Cortex of kidney (tissue), 1 donor: ENCODE results near the gene SND1.

Experiments used
- DNase-seq: peaks from one replicate; lab custom pipeline; 2025; lab: John Stamatoyannopoulos, UW

SND1 gene

DNA sequence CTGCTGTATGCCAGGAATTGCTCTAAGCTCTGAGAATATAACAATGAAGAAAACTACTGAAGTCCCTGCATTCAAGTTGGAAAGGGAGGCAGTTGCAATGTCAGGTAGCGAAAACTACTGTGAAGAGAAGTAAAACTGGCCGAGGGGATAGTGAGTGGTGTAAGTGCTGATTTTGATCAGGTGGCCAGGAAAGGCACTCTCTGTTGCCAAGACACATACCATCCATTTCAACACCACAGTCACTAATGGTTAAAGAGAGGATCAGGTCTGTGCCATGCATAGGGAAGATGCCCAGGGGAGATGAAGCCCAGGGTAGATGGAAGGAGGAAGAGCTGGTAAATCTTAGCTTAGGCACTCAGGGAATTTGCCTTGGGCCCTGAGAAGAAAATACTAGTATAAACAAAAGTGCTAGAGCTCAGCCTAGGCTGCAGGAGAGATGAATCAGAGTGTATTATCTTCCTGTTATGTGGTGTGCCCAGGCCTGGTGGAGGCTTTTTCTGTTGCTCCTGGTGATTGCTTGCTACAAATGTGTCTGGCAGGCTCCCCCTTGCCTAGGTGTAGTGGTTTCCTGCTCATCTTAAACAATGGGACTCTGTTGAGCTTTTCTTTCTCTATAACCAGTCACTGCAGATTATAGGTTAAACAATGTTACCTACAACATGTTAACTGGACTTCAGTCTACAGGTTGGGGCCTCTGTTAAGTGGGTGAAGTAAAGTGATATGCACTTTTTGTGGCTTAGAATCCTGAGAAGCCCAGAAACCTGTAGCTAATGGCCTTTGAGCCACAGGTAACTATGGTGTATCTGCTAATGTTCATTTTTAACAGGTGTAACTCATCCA is 253.7 kb downstream of the SND1 start:
- no peak for DNase-seq

DNA sequence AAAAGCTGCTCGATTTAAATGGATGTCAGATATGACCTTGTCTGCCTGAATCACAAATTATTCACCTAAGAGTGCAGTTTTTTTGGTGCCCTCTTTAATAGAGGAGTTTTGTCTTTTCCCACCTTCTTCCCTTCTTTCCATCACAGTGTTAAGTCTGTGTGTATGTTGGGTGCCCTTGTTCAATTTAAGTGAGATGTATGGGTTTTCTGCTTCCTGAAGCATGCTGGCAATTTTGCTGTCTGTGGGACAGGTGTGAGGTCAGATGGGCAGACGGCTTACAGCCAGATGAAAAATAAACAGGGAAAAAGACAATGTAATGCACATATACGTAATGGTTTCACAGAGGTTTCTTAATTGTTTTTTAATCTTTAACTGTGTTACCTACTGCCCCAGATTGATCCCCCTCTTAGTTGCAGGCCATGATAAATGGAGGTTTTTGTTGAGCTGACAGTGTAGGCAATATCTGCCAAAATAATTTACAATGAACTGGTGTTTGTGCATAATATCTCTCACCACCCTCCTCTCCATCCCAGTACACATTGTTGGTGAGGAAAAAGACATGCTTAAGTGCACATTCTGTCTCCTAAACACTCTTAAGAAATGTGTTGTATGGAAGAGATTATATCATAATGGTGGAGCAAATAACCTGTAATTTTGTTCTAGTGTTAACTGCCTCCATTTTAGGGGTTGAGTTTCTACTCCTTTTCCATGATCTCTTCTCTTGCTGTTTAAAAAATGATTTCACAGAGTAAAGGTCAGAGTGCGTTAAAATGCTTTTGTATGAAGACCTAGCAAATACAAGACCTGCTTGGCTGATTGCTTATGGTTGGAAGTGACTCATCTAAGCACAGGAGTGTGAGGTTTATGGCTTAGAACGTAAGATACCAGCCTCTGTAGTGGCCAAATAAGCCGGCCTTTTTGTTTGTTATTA is 255.4 kb downstream of the SND1 start:
- DNase-seq: no peak

DNA sequence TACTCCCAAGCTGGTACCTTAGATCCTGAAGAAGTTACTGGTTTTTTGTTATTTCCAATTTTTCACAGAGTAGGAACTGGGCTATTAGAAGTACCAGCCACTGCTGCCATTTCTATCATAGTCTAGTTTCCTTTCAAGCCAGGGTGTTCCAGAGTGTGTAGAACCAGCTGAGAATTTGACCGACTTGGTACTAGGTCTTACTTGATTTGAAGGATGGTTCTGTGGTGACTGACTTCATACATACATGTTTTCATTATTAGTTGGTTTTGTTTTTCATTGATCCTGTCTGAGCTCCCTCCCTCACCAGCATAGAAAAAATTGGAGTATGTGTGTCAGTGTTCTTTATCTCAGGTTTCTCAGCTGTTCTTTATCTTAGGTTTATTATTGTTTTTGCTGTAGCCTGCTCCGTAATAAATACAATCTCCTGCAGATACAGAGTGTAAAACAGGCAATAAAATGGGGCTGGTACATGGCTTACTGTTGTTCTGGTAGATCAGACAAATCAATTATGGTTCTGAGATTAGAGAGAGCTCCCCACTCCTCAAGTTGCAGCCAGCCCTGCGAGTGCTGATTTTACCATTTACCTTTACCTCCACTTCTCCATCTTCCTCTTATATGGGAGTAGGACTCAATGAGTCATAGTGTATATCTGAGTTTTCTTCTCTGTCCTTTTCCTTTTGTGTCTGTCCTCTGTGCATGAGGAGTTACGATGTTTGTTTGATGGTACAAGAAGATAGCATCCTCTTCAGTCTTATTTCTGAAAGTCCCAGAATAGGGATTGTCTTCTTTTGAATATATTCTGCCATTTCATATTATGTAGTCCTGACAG is 256.6 kb downstream of the SND1 start:
- DNase-seq: no peak

DNA sequence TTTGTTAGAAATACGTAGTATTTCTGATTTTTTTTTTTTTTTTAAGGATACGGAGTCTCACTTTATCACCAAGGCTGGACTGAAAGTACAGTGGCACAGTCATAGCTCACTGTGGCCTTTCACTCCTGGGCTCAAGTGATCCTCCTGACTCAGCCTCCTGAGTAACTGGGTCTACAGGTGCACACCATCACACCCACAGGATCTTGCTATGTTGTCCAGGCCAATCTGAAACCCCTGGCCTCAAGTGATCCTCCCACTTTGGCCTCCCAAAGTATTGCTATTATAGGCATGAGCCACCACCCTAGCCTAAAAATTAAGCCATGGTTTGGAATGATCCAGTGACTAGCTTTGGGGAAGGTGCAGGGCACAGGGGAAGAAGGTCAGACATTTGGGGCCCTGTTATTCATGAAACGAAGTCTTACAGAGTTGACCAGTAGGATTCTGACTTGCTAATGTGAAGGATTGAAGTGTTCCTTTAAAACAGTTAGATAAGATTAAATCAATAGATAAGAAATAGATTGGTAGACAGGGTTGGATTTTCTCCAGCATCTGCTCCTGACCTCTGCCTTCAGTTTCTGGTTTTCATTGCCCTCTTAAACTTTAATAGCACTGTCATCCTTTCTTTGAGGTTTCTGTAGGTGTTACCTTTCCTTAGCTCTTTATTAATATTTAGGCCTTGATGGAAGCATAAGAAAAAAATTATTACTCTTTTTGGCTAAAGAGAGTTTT is 257.6 kb downstream of the SND1 start:
- DNase-seq: no peak

DNA sequence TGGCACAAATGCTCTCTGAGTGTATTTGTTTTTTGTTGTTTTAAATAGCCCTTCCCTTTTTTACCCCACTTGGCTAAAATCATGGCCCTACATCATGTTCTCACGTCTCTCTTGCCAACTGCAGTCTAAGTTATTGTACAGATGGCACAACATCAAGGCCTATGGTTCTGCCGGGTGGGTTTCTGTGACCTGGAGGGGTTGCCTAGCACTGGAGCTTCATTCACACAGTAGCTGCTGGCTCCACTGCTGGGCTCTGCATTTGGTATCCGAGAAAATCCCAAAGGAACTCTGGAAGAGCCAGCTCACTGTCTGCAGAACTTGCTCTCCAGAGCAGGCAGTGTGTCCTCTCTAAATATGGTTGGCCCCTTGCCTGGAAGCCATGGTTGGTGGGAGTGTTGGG is 258.7 kb downstream of the SND1 start:
- DNase-seq: no peak

DNA sequence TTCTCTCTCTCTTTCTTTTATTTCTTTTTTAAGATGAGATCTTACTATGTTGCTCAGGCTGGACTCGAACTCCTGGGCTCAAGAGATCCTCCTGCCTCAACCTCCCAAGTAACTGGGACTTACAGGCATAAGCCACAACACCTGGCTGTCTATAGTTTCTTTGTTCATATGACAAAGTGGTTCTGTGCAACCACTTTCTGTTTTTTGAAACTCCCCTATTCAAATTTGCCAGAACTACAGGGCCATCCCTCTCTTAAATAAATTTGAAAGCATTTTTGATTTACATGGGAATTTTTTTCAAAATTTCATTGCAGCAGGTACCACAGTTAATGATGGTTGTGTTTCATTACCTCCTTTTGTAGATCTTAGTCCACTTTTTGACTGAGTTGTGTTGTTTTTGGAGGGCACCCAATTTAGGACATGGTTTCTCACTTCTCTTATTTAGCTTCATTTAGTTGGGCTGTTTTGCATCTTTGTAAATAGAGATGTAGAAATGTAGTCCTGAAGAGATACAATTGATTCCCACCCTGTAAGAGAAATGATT is 260.0 kb downstream of the SND1 start:
- DNase-seq: no peak

DNA sequence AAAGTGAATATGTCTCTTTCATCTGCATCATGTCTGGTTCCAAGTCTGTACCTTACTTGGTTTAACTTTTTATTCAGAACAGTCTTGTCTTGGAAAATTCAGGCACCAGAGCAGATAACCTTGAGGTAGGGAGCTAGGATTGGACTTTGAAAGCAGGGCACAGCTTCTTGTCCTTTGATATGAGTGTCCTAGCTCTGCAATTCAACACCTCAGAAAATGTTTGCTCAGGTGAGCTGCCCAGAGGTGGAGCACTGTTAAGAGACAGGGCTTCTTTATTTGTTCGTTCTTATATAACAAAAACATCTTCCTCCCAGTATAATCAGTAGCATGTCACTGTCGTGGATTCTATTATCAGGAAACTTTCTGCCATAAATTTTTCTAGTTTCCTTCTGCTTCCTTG is 260.9 kb downstream of the SND1 start:
- DNase-seq: no peak

DNA sequence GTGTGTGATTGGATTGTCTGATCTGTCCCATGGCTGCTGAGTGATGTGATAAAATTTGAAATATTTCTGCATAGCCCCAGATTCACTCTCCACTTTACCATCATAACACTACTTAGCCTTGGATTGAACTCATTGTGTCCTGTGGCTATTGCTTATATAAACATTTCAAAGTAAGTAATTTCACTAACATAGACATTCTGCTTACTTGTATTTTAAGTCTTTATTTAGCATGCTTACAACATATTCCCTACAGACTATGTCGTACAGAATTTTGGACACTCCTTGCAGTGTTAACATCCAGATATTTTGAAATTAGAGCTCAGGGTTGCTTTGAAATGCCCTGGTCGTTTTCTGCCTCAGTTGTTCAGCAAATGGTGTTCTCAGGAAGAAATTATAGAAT is 261.7 kb downstream of the SND1 start:
- DNase-seq: no peak

DNA sequence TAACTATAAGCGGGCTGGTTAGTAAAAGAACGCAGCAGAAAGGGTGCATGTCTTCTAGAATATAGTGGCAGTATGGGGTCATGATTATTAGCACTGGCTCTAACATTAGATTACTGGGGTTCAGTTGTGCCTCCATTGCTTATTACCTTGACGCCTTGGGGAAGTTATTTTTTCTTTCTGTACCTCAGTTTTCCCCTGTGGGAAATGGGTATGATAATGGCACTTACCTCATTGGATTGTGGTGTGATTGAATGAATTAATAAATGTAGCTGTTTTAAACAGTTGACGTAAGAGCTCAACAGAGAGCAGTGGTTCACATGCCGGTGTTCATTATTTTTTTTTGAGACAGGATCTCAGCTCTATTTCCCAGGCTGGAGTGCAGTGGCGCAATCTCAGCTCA is 262.7 kb downstream of the SND1 start:
- DNase-seq: no peak

DNA sequence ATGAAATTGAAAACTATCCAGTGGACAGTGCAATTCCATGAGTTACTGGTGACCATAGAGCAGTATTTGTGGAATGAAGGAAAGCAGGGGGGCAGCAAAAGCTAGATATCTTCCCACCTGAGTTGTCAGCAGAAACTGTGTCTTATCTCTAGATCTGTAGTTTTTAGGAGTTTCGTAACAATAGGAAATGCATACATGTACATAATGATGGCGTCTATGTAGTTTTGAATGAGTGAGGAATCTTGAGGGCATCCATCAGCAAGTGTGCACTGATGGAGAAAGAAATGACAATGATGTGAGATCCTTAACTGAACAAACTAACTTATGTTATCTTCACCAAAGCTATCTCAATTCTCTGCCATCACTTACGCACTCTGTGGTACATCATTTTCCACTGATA is 264.7 kb downstream of the SND1 start:
- no peak for DNase-seq

DNA sequence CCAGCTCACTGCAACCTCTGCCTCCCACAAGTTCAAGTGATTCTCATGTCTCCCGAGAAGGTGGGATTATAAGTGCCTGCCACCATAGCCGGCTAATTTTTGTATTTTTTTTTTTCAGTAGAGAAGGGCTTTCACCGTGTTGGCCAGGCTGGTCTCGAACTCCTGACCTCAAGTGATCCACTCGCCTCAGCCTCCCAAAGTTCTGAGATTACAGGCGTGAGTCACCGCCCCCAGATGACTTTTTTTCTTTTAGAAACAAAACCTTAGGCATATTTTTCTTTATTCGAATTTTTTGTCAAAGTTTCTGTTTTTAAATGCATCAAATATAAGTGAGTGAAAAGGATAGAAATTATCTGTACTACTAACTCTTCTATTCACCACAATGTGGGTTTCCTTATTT is 266.1 kb downstream of the SND1 start:
- no peak for DNase-seq

DNA sequence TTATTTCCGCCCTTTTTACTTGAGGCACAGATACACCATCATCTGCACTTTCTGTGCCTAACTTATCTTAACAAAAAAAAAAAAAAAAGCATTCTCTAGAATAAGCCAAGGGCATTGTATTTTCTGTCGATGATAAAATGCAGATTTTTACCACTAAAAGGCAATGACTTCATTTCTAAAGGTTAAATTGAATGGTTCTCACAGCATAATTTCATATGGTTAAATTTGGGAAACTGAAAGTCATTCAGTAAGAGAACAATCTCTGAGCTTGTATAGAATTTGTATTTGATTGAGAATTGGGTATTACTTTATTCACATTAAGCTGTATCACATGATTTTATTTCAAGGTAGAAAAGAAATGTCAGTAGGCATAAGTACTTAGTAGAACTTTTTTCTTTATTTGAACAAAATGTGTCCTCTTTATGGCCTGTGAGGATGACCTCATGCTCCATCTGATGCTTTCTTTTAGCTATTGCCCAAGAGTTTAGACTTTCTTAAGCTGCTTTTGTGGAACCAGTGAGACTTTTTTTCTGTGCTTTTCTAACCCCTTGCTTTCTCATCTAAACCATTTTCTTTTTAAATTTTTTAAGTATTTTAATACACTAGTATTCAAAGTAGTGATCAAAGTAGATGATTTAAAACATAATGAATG is 268.9 kb downstream of the SND1 start:
- no peak for DNase-seq

DNA sequence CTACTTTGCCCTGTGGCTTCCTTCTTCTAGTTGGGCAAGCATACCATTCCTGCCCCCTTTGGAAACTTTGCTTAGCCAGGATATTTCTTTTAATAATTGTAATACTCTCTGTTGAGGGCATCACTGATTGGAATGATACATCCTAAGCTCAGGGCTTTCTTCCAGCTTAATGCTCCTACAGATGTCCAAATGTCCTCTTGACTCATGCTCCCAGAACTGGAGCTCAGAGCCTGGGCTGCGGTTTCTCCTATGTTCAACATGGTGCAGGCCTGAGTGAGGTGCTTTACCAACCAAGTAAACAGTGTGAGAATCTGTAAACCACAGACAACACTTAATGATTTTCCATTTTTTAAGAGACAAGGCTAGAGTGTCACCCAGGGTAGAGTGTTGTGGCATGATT is 270.7 kb downstream of the SND1 start:
- DNase-seq: no peak

DNA sequence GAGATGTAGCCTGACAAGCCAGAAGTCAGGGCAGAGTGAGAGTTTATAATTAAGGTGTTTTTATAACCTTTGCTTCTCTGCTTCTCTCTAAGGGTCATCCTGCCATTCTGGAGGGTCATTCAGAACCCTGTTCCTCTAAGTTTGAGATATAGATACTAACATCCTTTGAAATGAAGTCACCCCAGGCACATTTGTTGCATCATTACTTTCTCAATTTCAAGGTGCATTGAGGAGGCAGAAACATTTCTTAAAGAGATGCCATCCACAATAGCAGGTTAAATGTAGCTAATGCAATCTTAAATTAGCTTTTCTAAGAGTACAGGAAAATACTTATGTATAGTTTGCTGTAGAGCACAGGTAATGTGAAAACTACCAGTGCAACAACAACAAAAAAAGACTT is 272.9 kb downstream of the SND1 start:
- no peak for DNase-seq

DNA sequence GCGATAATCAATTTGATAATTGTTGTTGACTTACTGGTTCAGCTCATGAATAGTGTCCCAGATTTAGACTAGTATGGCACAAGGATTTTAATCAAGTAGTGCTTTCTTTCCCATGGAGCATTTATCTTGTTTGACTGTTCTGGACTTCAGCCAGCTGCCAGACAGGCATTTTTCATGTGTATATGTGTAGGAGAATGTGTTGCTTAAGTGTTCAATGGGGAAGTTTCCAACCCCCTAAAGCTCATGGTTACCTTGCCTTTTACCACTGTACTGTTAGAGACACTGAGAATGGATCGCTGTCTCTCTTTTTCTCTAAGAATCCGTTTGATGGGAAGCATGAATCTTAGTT is 275.3 kb downstream of the SND1 start:
- DNase-seq: no peak

DNA sequence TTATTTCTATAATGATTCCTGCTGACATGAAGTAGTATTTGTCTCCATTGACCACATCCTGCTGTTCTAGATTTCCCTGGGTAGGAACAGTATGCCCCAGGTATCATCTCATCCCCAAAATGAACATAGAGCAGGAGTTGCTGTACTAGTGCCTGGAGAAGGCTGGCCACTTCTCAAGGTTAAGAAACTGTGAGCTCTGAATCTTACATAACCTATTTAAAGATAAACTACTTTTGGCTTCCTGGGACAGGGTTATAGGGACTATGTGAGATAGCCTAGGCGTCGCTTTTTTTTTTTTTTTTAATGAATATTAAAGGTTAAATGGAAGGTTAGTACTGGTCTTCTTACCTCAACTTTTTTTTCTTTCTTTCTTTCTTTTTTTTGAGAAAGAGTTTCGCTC is 276.2 kb downstream of the SND1 start:
- DNase-seq: no peak

DNA sequence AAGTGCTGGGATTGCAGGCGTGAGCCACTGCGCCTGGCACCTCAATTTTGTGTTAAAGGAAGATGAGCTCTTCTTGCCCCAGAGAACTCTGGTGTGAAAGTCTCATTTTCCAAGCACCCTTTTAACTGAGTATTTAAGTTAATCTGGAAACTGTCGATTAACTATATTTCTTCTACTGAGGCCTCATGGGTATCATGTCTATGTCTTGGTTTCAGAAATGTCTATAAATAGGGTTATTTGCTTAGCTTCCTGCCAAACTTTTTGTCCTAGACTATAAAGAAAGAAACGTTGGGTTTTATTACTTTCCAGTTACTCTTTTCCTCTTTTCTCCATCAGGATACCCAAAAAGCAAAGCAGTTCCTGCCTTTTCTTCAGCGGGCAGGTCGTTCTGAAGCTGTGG is 276.9 kb downstream of the SND1 start:
- DNase-seq: no peak

DNA sequence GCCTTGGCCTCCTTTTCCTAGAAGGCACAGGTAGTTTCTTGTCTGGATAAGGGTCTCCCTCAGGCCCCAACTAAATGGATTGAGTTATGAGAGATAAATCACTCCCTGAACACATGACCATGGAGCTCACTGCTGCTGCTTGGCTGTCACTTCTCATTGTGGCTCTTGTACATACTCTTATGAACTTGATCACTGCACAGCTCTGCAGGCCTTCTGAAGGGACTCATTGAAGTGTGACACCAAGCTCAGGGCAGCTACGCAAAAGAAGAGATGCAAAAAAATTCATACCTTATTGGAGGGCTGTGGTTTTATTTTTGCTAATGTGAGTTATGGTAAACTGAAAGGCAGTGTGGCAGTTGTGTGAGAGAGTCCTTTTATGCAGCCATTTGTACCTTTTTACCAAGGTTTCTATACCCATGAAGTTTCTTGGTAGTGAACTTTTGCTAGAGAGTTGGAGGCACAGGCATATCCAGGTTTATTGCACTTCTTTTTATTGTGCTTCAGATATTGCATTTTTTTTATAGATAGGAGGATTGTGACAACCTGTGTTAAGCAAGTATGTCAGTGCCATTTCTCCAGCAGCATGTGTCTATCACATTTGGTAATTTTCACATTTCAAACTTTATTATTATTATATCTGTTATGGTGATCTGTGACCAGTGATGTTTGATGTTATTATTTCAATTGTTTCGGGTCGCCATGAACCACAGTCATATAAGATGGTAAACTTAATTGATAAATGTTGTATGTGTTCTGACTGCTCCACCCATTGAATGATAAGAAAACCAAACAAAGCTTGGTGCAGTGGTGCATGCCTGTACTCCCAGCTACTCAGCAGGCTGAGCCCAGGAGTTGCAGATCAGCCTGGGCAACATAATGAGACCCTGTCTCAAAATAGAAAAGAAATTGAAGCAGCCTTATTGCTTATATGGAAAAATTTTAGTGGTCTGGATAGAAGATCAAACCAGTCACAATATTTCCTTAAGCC is 278.6 kb downstream of the SND1 start:
- no peak for DNase-seq

DNA sequence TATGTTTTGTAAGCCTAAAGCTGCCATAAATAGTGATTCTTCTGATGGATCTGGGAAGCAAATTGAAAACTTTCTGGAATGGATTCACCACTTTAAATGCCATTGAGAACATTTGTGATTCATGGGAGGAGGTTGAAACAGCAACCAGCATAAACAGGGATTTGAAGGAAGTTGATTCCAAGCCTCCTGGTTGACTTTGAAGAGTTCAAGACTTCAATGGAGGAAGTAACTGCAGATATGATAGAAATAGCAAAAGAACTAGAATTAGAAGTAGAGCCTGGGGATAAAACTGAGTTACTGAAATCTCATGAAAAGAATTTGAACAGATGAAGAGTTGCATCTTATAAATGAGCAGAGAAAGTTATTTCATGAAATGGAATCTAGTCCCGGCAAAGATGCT is 280.1 kb downstream of the SND1 start:
- DNase-seq: no peak

DNA sequence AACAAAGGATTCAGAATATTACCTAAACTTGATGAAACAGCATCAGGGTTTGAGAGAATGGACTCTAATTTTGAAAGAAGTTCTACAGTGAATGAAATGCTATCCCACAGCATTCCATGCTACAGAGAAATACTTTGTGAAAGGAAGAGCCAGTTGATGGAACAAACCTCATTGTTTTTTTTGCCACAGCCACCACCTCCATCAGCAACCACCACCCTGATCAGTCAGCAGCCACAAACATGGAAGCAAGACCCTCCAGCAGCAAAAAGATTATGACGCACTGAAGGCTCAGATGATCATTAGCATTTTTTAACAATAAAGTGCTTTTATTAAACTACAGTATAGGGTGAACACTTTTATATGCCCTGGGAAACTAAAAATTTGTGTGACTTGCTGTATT is 280.5 kb downstream of the SND1 start:
- no peak for DNase-seq
